ENCODE results near the gene PANK3. TPM values are rescaled to one million over a fixed set of nuclear protein-coding genes. Genes with fewer than 3 reads are reported as not detected.
"Not testable (repeated sequence)": the region's sequence is repeated elsewhere in the genome, so short reads cannot be mapped to it uniquely, and the experiment has no call there.

The PANK3 gene
- total RNA-seq, 1 experiment from 2014 or later, result 66.0 TPM

DNA sequence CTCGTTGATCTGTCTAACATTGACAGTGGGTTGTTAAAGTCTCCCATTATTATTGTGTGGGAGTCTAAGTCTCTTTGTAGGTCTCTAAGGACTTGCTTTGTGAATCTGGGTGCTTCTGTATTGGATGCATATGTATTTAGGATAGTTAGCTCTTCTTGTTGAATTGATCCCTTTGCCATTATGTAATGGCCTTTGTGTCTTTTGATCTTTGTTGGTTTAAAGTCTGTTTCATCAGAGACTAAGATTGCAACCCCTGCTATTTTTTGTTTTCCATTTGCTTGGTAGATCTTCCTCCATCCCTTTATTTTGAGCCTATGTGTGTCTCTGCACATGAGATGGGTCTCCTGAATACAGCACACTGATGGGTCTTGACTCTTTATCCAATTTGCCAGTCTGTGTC lies 17.0 kb upstream of the PANK3 start:
- not testable (repeated sequence) for DNase-seq (ENCODE audit: extremely low read depth, low read depth)

DNA sequence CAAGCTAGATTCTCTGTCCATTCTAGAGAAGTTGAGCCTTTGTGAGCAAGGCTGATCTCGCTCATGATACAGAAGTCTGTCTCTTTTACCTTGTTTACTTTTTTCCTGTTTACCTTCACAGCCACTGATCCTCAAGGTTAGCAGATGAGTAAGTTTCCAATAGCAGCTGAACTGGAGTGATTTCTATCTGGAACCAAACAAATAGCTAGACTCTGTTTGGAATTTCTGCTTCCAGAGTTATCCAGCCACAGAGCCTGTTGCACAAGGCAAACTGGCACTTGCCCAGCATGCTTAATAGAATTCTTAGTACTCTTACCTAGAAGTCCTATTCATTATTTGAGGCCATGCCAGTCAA lies 12.8 kb upstream of the PANK3 start:
- no peak for DNase-seq (ENCODE audit: extremely low read depth, low read depth)

DNA sequence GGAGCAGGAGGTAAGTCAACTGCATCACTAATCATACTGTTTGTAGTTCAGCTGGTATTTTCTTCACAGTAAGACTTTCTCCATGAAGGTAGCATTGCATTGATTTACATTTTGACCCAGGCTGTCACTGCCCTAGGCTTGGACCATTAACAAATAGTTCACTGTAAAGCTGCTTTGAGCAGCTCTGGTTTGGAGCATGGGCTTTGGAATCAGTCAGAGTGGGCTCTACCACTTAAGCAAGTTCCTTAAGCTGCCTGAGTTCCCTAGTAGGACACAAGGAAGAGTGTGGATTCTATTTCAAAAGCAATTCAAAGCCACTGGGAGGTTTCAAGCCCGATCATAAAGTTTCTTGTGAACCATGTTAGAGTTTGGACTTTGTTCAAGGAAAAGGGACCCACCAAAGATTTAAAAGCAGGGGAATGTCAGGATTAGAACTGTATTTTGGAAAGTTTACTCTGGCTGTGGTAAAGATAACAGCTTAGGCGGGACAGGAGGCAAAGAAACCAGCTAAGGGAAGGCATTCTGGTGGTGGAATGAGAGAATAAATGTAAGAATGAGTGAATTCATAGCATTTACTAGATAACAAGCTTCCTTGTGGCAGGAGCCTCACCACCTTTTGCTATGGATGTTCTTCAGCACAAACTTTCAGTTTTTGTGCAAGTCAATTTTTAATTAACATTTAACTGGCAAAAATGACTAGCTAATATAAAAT lies 12.3 kb upstream of the PANK3 start:
- no peak for DNase-seq (ENCODE audit: extremely low read depth, low read depth)

DNA sequence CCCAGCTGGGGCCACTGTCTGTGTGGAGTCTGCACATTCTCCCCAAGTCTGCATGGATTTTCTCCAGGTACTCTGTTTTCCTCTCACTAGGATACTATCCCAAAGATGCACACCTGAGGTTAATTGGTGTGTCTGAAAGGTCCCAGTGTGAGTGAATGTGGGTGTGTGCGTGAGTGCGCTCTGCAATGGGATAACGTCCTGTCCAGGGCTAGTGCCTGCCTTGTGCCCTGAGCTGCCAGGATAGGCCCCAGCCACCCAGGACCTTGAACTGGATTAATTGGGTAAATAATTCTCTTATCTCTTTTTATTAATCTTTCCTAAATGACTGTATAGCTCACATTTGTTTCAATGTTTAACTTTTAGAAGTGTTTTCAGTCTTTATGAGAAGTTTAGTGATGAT lies 11.5 kb upstream of the PANK3 start:
- no peak for DNase-seq (ENCODE audit: extremely low read depth, low read depth)

DNA sequence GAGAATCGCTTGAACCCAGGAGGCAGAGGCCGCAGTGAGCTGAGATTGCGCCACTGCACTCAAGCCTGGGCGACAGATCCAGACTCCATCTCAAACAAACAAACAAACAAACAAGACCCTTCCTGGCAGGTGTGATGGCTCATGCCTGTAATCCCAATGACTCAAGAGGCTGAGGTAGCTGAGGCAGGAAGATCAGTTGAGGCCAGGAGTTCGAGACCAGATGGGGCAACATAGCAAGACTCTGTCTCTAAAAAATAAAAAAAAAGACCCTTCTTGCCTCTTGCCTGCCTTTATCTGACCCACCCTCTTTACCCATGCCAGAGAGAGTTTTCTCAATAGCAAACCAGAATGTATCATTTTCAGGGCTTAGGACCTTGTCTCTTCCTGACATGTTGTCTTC lies 8.8 kb upstream of the PANK3 start:
- DNase-seq (ENCODE audit: extremely low read depth, low read depth), result no peak

DNA sequence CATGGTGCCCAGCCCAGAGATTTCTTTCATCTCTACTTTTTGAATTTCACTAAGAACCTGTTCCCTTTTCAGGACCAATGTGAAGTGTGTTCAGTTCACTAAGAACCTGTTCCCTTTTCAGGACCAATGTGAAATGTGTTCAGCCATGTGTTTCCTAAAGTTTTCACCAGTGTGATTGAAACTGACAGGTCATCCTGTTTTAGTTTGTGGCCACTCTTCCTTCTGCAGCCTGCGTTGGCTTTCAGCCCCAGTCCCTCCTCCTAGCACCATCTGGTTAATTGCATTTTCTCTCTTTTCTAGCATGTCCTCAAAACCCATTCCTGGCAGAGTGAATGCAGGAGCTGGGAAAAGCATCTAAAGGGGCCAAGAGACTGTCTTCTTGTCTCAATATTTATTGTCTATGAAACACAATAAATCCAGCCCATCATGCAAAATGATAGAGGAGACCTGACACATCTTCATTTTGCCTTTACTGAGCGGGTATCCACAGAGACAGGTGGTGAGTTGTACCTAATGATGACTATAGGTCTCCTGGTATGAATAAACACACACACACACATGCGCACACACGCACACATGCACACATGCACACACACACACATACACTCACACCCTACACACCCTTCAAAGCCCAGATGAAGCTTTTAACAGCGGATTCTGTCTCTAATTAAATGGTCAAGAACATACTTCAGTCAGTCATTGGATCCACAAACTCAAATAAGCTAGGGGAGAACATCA lies 6.1 kb upstream of the PANK3 start:
- DNase-seq (ENCODE audit: extremely low read depth, low read depth), result no peak

DNA sequence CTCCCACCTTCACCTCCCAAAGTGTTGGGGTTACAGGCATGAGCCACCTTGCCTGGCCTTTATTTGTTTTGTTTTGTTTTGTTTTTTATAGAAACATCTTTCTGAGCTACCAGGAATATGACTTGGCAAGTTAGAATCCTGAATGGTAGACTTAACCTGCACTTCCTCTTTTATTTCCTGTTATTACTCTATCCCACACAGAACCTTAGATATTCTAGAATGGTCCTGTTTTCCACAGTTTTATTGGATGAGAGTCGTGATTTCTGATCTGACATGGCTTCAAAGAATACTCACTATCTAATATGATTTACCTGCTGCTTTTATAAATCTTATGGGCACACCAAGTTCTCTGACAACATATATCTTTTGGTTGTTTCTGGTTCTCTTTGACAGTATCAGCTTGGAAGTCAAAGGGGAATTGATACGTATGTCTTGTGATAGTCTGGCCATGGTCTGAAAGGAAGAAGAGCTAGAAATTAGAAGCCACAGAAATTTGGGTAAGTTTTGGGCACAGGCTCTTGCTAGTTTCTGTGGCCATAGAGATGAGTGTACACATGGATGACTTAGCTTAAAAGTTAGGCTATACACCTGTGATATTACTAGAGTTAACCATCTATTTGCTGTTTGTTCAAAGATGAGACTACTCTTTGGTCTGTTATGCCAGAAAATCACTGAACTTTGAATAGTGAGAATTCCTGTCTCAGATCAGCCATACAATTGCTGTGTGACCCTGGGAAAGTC lies 4.7 kb upstream of the PANK3 start:
- DNase-seq (ENCODE audit: extremely low read depth, low read depth), result no peak

DNA sequence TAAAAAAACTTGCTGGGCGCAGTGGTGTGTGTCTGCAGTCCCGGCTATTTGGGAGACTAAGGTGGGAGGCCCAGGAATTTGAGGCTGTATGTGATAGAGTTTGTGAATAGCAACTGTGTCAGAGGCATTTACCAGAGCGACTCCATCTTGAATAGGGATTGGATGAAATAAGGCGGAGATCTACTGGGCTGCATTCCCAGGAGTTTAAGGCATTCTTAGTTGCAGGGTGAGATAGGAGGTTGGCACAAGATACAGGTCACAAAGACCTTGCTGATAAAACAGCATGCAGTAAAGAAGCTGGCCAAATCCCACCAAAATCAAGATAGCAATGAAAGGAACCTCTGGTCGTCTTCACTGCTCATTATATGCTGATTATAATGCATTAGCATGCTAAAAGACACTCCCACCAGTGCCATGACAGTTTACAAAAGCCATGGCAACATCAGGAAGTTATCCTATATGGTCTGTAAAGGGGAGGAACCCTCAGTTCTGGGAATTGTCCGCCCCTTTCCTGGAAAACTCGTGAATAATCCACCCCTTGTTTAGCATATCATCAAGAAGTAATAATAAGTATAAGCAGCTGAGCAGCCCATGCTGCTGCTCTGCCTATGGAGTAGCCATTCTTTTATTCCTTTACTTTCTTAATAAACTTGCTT lies 1.8 kb upstream of the PANK3 start:
- DNase-seq (ENCODE audit: extremely low read depth, low read depth), result not testable (repeated sequence)

DNA sequence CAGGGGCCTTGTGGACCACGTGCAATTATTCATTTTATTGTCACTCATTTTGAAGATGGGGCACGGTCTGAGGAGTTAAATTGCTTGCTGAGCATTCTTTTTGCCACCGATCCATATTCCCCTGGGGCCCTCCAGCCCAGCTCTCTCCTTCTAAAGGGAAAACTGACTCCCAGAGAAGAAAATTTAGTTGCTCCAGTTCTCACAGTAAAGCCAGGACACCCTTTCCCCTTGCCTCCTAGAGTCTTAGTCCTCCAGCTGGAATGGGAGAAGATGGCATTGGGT lies 1.0 kb upstream of the PANK3 start:
- DNase-seq (ENCODE audit: extremely low read depth, low read depth), result no peak

DNA sequence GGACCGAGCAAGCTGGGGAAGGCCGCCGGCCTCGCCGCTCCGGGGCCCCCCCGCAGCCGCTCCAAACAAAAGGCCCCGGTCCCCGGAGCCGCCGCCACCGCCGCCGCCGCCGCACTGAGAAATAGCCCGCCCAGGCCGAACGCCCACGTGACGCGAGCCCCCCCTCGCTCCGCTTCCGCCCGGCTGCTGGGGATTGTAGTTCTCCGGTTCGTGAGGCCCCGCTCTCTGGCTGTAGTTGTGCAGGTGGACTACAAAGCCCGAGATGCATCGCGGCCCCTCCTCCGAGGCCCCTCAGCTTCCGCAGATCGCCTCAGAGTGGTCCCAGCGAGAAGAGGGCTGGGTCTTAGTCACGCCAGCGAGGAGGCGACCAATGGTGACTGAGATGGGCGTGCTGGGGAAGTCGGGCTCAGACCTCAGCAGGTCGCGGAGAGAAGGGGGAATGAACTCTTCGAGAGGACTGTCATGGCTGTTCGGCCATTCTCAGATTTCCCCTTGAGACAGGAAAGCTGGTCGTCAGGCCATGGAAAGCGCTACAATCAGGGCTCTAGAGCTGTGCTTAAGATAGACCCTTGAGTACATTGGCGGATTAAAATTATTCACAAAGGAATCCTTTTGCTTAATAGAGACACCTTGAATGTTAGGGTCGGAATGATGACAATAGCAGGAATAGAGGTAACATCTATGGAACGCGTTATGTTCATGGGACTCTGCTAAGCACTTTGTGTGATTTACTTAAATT lies 489 bp upstream of the PANK3 start:
- peak; percentile 99 for DNase-seq (ENCODE audit: extremely low read depth, low read depth)

DNA sequence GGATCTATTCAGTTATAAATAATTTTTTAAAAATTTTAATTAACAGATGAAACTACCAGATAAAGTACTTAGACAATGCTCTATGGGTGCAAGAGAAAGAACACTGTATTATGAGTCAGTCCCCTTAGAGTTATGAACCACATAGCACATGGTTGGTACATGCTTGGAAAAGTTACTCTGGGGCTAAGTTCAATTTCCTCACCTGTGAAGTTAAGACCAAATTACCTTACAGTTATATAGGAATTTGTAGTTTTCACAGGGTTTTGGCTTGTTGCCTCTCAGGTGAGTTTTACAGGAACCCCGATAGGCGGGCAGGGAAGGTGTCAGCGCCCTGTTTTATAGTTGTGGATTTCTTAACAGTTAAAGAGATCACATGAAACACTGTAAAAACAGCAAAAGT lies 1.2 kb downstream of the PANK3 start:
- no peak for DNase-seq (ENCODE audit: extremely low read depth, low read depth)

DNA sequence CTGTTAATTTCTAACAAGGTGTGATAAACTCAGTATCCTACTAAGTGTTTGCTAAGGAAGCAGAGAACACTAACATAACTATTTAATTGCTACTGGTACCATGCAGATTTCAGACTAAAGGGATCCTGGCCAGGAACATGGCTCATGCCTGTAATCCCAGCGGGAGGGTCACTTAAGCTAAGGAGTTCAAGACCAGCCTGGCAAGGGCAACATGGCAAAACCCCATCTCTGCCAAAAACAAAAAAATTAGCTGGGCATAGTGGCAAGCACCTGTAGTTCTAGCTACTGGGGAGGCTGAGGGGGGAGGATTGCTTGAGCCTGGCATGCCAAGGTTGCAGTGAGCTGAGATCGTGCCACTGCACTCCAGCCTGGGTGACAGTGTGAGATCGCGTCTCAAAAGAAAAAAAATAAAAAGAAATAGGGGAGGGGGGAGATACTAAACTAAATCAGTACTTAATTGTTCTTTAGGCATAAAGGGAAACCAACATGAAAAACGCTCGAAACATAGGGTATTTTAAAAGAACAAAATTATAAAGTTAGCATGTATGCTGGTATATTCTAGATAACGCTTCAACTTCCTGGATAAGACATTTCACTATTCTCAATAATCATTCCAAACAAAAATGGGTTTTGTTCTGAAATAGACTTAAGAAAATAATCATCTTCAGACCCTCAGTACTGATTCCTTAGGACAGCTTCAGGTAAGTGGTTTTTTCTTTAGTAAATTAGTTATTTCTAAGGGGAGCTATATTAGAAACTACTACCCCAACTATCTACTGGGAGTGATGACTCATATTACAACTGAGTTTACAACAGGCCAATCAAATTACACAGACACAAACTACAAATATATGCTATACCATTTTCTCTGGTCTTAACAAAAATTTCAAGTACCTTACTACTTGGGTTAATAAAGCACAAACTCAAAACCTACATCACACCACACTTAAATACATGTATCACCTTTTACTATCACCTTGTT lies 3.5 kb downstream of the PANK3 start:
- no peak for DNase-seq (ENCODE audit: extremely low read depth, low read depth)

DNA sequence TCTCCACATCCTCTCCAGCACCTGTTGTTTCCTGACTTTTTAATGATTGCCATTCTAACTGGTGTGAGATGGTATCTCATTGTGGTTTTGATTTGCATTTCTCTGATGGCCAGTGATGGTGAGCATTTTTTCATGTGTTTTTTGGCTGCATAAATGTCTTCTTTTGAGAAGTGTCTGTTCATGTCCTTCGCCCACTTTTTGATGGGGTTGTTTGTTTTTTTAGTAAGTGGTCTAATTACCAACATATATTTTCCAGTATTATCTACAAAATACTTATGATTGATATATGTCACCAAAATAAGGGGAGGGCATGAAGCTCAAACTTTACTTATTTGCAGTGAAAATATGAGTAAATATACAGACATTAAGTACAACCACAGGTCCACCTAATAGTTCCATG lies 5.0 kb downstream of the PANK3 start:
- DNase-seq (ENCODE audit: extremely low read depth, low read depth), result not testable (repeated sequence)

DNA sequence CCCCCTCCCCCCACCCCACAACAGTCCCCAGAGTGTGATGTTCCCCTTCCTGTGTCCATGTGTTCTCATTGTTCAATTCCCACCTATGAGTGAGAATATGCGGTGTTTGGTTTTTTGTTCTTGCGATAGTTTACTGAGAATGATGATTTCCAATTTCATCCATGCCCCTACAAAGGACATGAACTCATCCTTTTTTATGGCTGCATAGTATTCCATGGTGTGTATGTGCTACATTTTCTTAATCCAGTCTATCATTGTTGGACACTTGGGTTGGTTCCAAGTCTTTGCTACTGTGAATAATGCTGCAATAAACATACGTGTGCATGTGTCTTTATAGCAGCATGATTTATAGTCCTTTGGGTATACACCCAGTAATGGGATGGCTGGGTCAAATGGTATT lies 5.5 kb downstream of the PANK3 start:
- DNase-seq (ENCODE audit: extremely low read depth, low read depth), result not testable (repeated sequence)

DNA sequence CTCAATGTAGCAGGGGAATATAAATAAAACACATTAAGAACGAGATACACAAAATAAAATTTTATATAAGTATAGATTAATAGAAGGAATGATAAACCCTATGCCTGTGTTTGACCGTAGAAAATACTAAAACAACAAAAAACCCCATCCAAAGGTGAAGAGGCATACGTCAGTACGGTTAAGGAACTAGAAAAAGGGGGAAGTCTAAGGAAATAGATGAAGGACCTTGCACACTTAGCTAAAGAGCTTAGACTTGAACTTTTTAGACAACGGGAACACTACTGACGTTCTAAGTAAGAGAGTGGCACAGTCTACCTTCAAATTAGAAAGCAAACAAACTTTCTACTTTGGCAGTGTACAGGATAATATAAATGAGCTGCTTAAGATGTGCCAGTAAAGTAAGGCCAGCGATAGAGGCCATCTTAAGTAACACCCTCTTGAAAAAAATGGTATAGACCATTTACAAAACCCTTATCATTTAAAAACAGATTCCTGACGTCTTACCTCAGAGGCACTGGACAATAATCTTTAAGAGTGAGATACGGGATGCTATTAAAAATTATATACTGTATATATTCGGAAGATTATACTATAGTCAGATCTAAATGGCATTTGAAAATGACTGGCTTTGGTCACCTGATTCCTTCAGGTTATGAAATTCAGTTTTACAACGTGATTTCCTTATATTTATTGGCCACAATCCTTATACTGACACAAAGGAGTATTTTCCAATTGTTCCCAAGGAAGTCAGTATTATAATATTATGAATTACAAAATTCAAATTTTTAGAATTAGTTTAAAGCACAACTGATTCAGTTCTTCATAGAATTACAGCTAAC lies 8.5 kb downstream of the PANK3 start:
- no peak for DNase-seq (ENCODE audit: extremely low read depth, low read depth)

DNA sequence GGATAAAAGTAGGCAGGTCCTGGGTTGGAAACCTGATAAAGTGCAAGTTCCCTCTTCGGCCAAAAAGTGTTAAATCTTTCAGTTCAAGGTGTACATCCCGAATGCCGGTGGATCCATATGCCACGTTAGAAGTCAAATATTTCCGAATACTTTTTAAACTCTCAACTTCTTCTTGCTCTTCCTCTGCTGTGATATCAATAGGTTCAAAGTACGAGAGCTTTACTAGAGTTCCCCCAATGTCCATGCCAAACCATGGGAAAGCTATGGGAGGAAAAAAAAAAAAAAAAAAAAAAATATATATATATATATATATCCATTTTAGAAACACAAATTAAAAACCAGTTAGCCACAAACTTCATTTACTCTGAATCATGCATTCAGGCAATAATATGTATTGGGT lies 10.4 kb downstream of the PANK3 start:
- DNase-seq (ENCODE audit: extremely low read depth, low read depth), result no peak

DNA sequence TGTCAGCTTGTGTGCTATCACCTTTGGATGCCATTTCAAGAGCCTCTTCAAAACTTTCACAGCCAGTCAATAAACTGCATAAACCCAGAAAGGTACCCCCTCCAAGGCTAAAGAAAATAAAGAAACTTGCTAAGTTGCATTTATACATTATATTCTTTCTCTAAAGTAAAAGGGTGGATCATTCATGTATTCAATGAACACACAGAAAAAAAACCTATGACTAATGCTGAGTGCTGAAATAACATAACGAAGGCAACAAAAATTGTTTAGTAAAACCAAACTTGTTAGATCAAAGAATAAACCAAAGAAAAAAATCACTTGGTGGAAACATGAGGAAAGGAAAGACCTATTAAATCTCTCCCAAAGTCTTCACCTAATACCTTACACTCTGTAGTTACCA lies 15.2 kb downstream of the PANK3 start:
- no peak for DNase-seq (ENCODE audit: extremely low read depth, low read depth)

DNA sequence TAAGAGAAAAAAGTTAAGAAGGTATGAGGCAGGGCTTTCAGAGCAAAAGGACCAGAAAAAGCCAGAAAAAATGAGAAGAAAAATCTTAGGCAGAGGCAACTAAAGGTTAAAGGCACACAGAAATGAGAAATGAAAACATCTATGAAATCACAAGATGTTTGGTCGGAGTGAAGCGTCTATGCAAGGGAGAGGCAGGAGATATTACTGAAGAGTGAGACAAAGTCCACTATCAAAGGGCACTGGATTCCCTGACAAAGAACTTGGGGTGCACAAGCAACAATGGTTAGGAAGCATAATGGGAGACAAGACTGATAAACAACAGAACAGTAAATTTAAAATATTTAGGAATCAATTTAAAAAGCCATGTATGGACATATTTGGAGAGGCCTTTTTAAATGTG lies 16.9 kb downstream of the PANK3 start:
- no peak for DNase-seq (ENCODE audit: extremely low read depth, low read depth)

DNA sequence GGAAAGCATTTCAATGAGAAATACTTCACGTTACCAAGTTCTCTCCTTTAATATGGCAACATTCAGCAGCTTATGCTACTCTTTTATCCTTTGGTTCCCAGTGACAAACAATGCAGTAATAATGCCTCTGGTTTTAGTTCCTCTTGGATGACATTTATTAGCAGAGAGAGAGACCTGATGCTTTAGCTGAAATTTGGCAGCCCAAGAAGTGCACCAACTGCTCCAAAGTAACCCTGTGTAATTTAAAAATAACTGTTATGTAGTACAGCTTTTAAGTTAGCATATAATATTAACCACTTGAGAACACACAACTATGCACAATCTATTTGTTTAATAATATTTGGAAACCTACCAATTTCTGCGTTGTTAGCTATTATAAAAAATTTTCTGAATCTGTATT lies 21.8 kb downstream of the PANK3 start:
- DNase-seq (ENCODE audit: extremely low read depth, low read depth), result no peak

All from NCI-H460 (cell line).